Measurements from ENCODE around the gene FTSJ1.
A peak's percentile ranks its signal among the peaks of the same experiment; 100 is the strongest.

Gene FTSJ1

DNA sequence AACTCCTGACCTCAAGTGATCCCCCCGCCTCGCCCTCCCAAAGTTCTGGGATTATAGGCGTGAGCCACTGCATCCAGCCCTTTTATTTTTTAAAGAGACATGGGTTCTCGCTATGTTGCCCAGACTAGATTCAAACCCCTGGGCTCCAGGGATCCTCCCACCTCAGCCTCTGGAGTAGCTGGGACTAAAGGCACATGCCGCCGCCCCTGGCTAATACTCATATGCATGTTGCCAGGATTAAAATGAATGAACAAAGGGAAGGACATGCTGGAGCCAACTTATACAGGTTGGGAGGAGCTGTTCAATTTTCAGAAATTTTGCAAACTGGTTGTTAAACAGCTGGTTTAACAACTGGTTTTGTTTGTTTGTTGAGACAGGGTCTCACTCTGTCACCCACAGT lies 1.4 kb upstream of the FTSJ1 start:
- TF ChIP-seq, protein P1, sequence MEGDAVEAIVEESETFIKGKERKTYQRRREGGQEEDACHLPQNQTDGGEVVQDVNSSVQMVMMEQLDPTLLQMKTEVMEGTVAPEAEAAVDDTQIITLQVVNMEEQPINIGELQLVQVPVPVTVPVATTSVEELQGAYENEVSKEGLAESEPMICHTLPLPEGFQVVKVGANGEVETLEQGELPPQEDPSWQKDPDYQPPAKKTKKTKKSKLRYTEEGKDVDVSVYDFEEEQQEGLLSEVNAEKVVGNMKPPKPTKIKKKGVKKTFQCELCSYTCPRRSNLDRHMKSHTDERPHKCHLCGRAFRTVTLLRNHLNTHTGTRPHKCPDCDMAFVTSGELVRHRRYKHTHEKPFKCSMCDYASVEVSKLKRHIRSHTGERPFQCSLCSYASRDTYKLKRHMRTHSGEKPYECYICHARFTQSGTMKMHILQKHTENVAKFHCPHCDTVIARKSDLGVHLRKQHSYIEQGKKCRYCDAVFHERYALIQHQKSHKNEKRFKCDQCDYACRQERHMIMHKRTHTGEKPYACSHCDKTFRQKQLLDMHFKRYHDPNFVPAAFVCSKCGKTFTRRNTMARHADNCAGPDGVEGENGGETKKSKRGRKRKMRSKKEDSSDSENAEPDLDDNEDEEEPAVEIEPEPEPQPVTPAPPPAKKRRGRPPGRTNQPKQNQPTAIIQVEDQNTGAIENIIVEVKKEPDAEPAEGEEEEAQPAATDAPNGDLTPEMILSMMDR (conservative IDR thresholded peaks at IDR 0.05; ENCODE audit: low read depth, low read length) = no peak
- H2AFZ ChIP-seq (ENCODE audit: low read depth) = peak overlapping the region; percentile 38; the same call in 1 of the 2 replicates
- H3K27ac ChIP-seq = no peak overlapping the region
- H3K9ac ChIP-seq = peak overlapping the region; percentile 93; the same call in 1 of the 2 replicates
- no peak overlapping the region for H3K4me3 ChIP-seq (IDR thresholded peaks at IDR 0.05; ENCODE audit: insufficient read depth, low read depth, low read length)
- H3K36me3 ChIP-seq (ENCODE audit: insufficient read depth) = no peaks in the 10 kb centered on the region
- no peaks in the 10 kb centered on the region for H3K27me3 ChIP-seq (ENCODE audit: insufficient read depth, low read depth)
- H3K4me1 ChIP-seq (ENCODE audit: low read depth, poor library complexity, severe bottlenecking) = peaks cover 17% of the 10 kb centered on the region
- no peaks in the 10 kb centered on the region for H4K20me1 ChIP-seq (ENCODE audit: insufficient read depth)
- peaks cover 22% of the 10 kb centered on the region for H3K79me2 ChIP-seq (ENCODE audit: insufficient read depth, low read depth)
- peak overlapping the region; percentile 73 for H3K4me2 ChIP-seq

- no peaks in the 10 kb centered on the region for H4K20me1 ChIP-seq (ENCODE audit: insufficient read depth)
- H2AFZ ChIP-seq (ENCODE audit: low read depth) = peak overlapping the region; percentile 85; the same call in 1 of the 2 replicates
- peak overlapping the region; percentile 82 for H3K27ac ChIP-seq
- H3K79me2 ChIP-seq (ENCODE audit: insufficient read depth, low read depth) = peaks cover 22% of the 10 kb centered on the region
- no peak overlapping the region for H3K4me3 ChIP-seq (IDR thresholded peaks at IDR 0.05; ENCODE audit: insufficient read depth, low read depth, low read length)
- no peaks in the 10 kb centered on the region for H3K27me3 ChIP-seq (ENCODE audit: insufficient read depth, low read depth)
- H3K4me1 ChIP-seq (ENCODE audit: low read depth, poor library complexity, severe bottlenecking) = peaks cover 12% of the 10 kb centered on the region
- H3K36me3 ChIP-seq (ENCODE audit: insufficient read depth) = no peaks in the 10 kb centered on the region
- TF ChIP-seq, protein P1 (conservative IDR thresholded peaks at IDR 0.05; ENCODE audit: low read depth, low read length) = no peak
- peak overlapping the region; percentile 85 for H3K4me2 ChIP-seq
- peak overlapping the region; percentile 93 for H3K9ac ChIP-seq
Measured at GRCh38 chrX:48475296-48475695, 703 bp upstream of the FTSJ1 start.

DNA sequence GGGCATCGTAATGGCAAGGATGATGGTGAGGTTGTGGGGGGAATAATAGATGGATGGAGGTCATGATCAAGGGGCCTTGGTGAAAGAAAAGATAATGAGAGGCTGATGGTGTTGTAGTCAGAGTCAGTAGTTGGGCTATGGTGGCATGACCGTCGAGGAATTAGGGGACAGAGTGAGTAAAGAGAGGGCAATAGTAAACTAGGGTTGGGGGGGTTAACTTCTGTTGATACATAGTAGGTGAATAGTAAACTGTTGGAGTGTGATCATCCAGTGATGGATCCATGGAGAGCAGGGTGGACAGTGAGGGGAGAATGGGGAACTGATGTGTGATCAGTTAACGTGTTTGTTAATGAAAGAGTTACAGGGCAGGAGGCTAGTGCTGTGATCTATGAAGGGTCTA lies 920 bp downstream of the FTSJ1 start:
- Histone ChIP-seq H3K9ac (peak overlapping the region; percentile 93; the same call in 1 of the 2 replicates), H3K79me2 (ENCODE audit: insufficient read depth, low read depth) (peaks cover 22% of the 10 kb centered on the region)

DNA sequence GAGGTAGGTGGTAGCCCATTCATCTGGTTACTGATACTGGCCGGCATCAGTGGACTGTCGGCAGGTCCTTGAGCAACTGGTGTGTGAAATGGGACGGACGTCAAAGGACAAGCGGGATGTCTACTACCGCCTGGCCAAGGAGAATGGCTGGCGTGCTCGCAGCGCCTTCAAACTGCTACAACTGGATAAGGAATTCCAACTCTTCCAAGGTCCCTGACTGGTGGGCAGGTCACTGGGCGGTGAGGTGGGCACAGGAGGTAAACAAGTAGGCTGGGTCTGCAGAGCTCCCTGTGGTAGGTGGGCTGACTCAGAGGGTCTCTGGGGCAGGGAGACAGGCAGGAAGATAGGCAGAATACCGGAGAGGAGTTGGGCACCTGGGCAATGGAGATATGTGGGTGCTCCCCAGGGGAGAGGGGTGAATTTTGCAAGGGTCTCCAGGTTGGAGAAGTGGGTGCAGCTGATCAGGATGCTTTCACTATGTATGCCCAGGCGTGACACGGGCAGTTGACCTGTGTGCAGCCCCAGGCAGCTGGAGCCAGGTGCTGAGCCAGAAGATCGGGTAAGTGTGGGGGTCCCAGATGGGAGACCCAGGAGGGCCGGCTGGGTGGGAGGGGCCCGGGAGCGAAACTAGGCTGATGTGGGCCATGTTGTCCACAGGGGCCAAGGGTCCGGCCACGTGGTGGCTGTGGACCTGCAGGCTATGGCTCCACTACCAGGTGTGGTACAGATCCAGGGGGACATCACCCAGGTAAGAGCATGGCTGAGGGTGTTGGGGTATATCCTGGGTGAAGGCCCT lies 2.2 kb downstream of the FTSJ1 start:
- TF ChIP-seq, protein P1 (conservative IDR thresholded peaks at IDR 0.05; ENCODE audit: low read depth, low read length) = no peak
- Histone ChIP-seq H3K4me1 (ENCODE audit: low read depth, poor library complexity, severe bottlenecking) (peaks cover 12% of the 10 kb centered on the region), H3K36me3 (ENCODE audit: insufficient read depth) (no peaks in the 10 kb centered on the region), H4K20me1 (ENCODE audit: insufficient read depth) (no peaks in the 10 kb centered on the region), H3K27me3 (ENCODE audit: insufficient read depth, low read depth) (no peaks in the 10 kb centered on the region), H3K79me2 (ENCODE audit: insufficient read depth, low read depth) (peaks cover 22% of the 10 kb centered on the region), H3K9ac (no peak overlapping the region), H3K4me3 (IDR thresholded peaks at IDR 0.05; ENCODE audit: insufficient read depth, low read depth, low read length) (no peak overlapping the region), H3K27ac (no peak overlapping the region), H3K4me2 (no peak overlapping the region; the same call in 1 of the 2 replicates), H2AFZ (ENCODE audit: low read depth) (no peak overlapping the region)

More for the DNA sequence above, 920 bp downstream of the FTSJ1 start:
- Histone ChIP-seq H3K36me3 (ENCODE audit: insufficient read depth) (no peaks in the 10 kb centered on the region), H3K27ac (no peak overlapping the region), H3K4me1 (ENCODE audit: low read depth, poor library complexity, severe bottlenecking) (peaks cover 12% of the 10 kb centered on the region), H4K20me1 (ENCODE audit: insufficient read depth) (no peaks in the 10 kb centered on the region), H3K4me3 (IDR thresholded peaks at IDR 0.05; ENCODE audit: insufficient read depth, low read depth, low read length) (no peak overlapping the region), H2AFZ (ENCODE audit: low read depth) (no peak overlapping the region), H3K27me3 (ENCODE audit: insufficient read depth, low read depth) (no peaks in the 10 kb centered on the region), H3K4me2 (peak overlapping the region; percentile 72)
- TF ChIP-seq, protein P1 (conservative IDR thresholded peaks at IDR 0.05; ENCODE audit: low read depth, low read length) = no peak

Measured in KMS-11 (cell line).